Mononuclear cell (primary cell): ENCODE data around the gene GABBR2. TPM values are rescaled to one million over a fixed set of nuclear protein-coding genes. Genes with fewer than 3 reads are reported as not detected.

Experiments used
- H3K27me3 ChIP-seq: 2 replicates; pipeline ENCODE4 v1.6.0; 2011; ENCODE audit warnings: low read length, control low read depth; ENCODE audit not compliant: insufficient read depth
- H3K4me1 ChIP-seq: 2 replicates; pipeline ENCODE4 v1.5.1; 2011; ENCODE audit warnings: mild to moderate bottlenecking, low read length, control low read depth; ENCODE audit not compliant: insufficient read depth
- H3K4me3 ChIP-seq: 2 replicates; pipeline ENCODE4 v1.5.1; 2011; ENCODE audit warnings: mild to moderate bottlenecking, low read length, moderate library complexity
- H3K9me3 ChIP-seq: 2 replicates; pipeline ENCODE4 v1.5.1; 2011; ENCODE audit warnings: low read depth, mild to moderate bottlenecking, control low read depth, low read length
- total RNA-seq: library from RNA; depleted of rRNA; stranded (reverse); fragments of >200 nt; gene quantifications from one replicate; pipeline ENCODE4 v1.2.3, GENCODE V29; 2012

The GABBR2 gene
- total RNA-seq, 1 donor = under 0.01 TPM

DNA sequence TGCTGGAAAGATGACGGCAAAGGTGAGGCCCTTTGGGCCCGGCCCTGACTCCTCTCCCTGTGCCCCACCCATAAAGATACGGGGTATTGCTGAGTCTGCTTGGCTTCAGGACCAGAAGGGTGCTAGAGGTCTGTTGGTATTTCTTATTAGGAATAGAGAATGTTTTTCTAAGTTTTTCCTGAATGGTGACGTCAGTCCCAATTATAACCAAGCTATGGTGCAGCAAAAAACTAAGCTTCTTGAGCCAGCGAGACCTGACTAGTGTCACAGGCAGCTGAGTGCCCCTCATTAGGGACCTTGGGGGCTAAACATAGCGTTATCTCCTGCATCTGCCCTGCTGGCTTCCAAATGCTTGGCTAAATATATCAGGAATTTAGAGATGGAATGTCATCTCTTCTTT, 302.3 kb downstream of the GABBR2 start:
- Histone ChIP-seq H3K9me3 (no peaks in the 10 kb centered on the region), H3K27me3 (no peaks in the 10 kb centered on the region), H3K4me3 (no peak overlapping the region), H3K4me1 (no peaks in the 10 kb centered on the region)

DNA sequence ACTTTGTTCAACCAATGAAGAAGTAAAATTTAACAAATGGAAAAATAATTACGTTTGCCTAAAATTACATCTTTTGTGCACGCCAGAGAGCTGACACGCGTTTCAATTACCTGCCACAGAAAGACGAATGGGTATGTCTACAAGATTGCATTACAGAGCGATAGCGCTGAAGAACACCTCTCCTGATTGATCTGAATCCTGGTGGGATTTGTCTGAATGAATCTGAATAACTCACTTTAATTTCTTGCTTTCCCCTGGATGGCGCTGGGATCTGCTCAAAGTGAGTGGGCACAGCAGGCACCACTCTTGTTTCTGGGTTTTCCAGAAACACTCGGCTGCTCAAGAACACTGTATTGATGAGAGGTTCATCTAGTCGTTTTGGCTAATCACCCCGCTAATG, 304.5 kb downstream of the GABBR2 start:
- Histone ChIP-seq H3K9me3 (no peaks in the 10 kb centered on the region), H3K4me3 (no peak overlapping the region), H3K4me1 (no peaks in the 10 kb centered on the region), H3K27me3 (no peaks in the 10 kb centered on the region)

DNA sequence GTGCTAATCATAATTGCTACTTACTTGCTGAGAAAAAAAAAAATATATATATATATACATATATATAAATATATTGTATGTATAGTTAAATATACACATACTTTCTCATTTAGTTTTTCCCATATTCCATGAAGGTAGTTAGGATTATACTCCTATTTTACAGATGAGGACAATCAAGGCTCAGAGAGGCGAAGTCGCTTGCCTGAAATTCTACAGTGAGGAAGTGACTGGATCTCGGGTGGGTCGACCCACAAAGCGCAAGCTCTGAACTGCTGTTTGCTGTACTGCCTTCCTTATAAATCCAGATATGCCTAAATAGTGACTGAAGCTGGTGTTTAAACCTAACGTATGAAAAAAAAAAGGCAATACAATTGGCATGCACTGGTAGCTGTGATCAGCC, 305.0 kb downstream of the GABBR2 start:
- Histone ChIP-seq H3K4me1 (no peaks in the 10 kb centered on the region), H3K4me3 (no peak overlapping the region), H3K27me3 (no peaks in the 10 kb centered on the region), H3K9me3 (no peaks in the 10 kb centered on the region)

DNA sequence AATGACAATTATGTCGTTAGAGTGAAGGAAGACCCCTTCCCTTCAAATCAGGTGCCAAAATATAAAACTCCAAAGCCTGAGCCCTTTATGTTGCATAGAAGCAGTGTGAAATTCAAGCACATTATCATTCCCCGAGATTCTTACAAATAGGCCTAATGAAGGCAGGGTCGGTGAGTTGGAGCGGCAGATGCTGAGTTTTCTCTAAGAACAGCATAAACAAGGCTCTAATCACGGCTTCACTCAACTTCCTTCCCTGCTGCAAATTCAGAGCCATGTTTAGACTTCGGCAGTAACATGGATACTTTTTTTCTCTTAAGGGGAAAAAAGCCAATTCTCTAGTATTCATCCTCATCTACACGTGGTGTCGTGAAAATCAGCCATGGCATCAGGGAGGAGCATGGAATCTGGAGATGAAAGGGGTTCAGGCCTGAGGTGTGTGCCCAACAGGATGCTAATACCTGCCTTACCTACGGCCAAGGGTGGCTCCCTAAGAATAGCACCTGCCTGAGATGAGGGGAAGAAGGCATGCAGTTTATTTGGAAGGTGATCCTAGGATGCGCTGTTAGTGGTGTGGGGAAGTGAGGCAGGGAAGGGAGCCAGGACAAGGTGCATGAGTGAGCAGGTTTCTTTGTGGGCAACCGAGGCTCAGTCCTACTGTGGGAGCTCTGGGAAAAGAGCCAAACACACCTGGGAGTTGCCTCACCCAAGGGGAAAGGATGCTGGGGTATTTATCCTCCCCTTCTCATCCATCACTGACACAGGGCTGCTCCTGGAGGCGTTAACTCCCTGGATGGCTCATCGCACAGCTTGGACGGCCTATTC, 306.5 kb downstream of the GABBR2 start:
- H3K4me1 ChIP-seq = no peaks in the 10 kb centered on the region
- no peaks in the 10 kb centered on the region for H3K9me3 ChIP-seq
- no peak overlapping the region for H3K4me3 ChIP-seq
- no peaks in the 10 kb centered on the region for H3K27me3 ChIP-seq

DNA sequence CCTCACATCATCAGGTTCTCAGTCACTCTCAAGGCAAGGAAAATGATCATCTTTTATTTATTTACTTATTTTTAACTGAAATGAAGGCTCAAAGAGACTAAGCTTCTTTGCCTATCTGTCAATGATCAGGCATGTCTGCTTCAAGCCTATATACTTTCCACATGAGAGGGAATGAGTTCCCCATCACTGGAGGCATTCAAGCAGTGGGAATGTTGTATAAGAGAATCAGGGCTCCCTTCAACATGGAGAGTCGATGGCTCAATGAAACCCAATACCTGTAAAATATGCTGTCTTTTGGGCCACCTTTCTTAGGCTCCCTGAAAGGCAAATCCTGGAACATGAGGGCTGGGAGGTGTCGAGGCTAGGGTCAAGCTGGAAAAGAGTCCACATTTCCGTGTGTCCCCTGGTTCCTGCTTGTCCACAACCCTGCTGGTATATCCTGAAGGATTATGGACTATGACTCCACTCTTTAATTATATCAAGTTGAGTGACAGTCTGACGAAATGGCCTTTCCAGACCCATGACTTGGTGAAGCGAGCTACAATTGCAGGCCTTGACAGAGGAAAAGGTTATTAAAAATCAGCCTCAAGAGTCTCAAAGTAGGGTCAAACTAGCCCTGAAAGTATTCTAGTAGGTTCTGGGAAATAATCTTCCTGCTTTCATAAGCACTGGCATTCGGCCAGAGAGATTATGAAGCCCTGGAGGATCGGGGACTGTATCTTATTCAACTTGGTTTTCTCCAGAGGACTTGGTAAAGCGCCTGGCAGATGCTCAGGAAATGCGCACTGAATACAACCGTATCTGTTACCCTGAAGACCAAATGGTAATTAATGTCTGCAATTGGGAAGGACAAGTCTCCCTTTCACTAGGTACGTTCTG, 307.4 kb downstream of the GABBR2 start:
- Histone ChIP-seq H3K4me1 (no peaks in the 10 kb centered on the region), H3K4me3 (no peak overlapping the region), H3K9me3 (no peaks in the 10 kb centered on the region), H3K27me3 (no peaks in the 10 kb centered on the region)

DNA sequence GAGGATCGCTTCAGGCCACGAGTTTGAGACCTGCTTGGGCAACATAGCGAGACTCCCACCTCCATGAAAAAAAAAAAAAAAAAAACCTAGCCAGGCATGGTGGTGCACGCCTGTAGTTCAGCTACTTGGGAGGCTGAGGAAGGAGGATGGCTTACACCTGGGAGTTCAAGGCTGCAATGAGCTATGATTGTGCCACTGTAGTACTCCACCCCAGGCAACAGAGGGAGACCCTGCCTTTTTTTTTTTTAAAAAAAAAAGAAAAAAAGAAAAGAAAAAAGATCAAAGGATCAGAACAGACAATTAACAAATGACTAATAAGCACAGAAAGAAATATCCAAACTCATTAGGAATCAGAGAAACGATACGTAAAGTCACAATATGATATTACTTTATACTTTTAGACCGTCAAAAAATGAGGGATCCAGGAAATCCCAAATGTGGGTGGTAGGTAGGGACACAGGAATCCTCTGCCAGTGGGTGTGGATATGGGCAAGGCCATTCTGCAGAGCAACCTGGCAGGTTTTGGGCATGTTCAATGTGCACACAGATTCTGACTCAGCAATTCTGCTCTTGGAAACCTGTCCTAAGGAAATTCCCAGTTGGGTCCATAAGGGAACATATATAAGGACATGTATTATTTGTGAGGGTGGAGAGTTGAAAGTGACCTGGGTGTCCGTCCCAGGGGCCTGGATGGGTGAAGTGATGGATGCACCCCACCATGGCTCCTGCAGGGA, 308.6 kb downstream of the GABBR2 start:
- Histone ChIP-seq H3K9me3 (no peaks in the 10 kb centered on the region), H3K27me3 (no peaks in the 10 kb centered on the region), H3K4me1 (no peaks in the 10 kb centered on the region), H3K4me3 (no peak overlapping the region)

DNA sequence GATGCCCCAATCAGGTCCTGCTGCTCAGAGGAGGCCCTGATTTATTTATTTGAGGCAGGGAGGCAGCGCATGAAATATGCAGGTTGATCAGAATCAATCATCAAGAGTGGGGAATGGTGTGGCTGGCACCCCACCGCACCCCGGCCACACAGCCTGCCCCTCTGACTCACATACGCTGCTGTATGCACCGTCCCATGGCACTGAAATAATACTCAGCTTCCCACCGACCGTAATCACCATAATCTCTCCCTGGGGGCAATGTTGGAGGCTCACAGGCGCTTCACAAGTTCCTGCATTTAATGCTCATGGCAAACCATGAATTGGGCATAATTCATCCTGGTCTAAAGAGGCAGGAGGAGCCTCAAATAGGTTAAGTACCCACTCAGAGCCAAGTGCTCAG, 312.1 kb downstream of the GABBR2 start:
- Histone ChIP-seq H3K27me3 (no peaks in the 10 kb centered on the region), H3K9me3 (no peaks in the 10 kb centered on the region), H3K4me3 (no peak overlapping the region), H3K4me1 (peaks cover 1% of the 10 kb centered on the region)

DNA sequence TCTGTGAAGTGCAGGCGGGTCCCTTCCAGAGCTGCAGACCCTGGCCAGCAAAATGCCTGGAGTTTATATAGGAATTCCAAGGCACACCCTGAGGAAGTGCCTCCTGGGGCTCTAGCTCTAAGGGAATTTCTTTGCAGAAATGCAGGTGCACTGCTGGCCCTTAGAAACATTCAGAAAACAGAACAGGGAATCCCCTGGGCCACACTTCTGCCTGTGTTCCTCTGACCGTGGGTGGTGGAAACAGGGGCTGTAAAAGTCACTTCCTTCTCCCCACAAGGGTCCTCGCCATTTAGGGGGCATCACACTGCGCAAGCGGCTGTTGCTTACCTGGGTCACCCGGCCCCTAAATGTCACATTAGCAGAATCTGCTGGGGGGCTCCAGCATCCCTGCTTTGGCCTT, 312.5 kb downstream of the GABBR2 start:
- Histone ChIP-seq H3K4me3 (no peak overlapping the region), H3K4me1 (peaks cover 5% of the 10 kb centered on the region), H3K27me3 (no peaks in the 10 kb centered on the region), H3K9me3 (no peaks in the 10 kb centered on the region)

DNA sequence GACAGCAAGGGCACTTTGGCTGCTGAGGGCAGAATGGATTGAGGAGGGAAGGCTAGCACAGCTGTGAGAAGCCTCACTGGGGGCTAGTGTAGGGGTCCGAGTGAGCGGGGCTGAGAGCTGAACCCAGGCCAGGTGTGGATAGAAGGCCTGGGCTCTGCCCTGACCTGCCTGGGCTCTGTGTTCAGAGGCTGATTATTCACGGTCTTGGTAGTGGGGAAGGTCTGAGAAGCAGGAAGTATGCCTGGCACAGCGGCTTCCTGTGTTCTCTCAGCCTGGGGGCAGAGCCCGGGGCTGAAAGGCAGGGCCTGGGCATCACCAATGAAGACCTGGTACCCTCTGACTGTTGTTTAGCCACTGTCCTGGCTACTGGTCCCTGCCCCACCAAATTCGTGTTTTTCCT, 316.9 kb downstream of the GABBR2 start:
- no peak overlapping the region for H3K4me3 ChIP-seq
- peaks cover 5% of the 10 kb centered on the region for H3K4me1 ChIP-seq
- no peaks in the 10 kb centered on the region for H3K27me3 ChIP-seq
- H3K9me3 ChIP-seq = no peaks in the 10 kb centered on the region

DNA sequence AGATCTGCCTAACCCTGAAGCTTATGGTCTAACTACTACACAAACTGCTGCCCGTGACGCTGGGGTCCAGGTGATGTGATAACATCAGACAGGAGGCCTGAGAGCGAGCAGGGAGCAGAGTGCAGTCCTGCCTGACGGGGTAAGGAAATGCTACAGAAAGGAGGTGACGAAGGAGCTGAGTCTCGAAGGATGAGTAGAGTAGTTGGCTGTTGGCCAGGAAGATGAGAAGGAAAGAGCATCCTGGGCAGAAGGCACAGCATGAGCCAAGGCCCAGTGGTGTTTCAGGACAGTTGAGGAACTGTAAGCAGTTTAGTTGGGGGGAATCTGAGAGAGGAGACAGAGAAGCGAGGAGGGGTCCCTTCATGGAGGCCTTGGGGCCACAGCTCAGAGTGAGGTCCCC, 317.3 kb downstream of the GABBR2 start:
- H3K27me3 ChIP-seq = no peaks in the 10 kb centered on the region
- peaks cover 5% of the 10 kb centered on the region for H3K4me1 ChIP-seq
- H3K9me3 ChIP-seq = no peaks in the 10 kb centered on the region
- no peak overlapping the region for H3K4me3 ChIP-seq

DNA sequence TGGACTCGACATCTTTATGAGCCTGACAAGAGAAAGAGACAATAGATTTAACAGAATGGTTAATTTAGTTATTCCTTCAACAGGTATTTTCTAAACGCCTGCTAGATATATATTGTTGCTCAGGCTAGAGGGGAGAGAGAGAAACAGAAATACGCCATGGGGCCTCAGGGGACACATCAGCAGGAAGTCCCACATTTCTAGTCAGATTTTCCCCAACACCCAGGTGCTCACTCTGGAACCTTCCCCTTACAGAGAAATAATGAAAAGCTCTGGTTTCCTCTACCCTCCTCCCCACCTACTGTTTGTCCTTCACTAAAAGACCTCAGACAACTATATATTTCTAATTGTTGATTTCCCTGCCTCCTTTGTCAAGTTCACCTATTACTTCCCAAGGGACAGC, 323.0 kb downstream of the GABBR2 start:
- Histone ChIP-seq H3K27me3 (no peaks in the 10 kb centered on the region), H3K4me3 (no peak overlapping the region), H3K9me3 (no peaks in the 10 kb centered on the region), H3K4me1 (no peaks in the 10 kb centered on the region)

DNA sequence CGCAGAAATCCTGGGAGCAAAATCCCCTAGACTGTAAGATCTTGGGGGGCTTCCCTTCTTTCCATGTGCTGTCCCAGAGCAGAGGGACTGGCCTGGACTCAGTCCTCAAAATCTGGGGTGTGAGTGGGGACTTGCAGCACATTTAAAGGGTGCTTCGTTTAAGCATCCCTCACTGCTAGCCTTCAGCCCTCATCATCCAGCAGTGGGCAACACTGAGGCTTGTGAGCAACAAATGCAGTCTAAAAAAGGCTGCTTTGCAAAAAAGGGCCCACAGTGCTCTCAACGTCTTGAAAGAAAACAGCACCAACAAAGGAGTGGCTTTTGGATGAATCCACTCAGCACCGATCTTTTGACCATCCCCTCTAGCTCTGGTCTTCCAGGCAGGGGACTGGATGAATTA, 325.0 kb downstream of the GABBR2 start:
- Histone ChIP-seq H3K9me3 (no peaks in the 10 kb centered on the region), H3K4me1 (peaks cover 7% of the 10 kb centered on the region), H3K27me3 (no peaks in the 10 kb centered on the region), H3K4me3 (no peak overlapping the region)

DNA sequence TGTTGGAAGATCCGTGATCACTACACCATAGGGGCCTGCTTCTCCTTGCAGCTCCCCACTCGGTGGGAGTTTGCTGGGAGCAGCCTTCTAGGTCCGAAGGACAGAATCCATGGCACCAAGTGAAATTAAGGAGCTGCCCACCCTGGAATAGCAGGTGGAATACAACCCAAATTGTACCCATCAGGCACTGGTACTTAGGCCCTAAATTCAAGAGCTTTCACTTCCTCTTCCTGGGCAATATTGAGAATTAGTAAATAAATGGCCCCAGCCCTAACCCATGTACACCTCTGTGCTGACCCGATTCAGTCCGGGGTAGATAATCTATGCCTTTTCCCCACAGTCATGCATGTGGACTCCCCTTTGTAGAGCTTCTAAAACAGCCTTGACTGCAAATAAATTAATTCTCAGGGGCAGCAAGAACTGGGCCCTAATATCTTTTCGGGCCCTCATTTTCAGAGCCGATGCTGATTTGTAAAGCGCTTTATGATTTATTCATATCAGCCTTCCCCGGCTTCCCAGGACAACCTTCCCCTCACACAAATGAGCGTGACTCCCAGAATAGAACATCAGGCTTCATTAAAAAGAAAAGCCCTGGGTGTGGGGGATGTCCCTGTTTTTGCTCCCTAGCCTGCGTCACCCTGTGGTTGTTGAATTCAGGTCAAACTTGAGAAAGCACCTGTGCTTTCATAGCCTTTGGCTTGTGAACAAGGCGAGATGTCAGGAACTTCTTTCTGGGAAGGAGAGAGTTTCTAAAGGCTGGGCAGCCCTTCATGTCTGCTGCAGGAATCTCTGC, 327.2 kb downstream of the GABBR2 start:
- Histone ChIP-seq H3K4me1 (peaks cover 7% of the 10 kb centered on the region), H3K4me3 (no peak overlapping the region), H3K27me3 (no peaks in the 10 kb centered on the region), H3K9me3 (no peaks in the 10 kb centered on the region)

DNA sequence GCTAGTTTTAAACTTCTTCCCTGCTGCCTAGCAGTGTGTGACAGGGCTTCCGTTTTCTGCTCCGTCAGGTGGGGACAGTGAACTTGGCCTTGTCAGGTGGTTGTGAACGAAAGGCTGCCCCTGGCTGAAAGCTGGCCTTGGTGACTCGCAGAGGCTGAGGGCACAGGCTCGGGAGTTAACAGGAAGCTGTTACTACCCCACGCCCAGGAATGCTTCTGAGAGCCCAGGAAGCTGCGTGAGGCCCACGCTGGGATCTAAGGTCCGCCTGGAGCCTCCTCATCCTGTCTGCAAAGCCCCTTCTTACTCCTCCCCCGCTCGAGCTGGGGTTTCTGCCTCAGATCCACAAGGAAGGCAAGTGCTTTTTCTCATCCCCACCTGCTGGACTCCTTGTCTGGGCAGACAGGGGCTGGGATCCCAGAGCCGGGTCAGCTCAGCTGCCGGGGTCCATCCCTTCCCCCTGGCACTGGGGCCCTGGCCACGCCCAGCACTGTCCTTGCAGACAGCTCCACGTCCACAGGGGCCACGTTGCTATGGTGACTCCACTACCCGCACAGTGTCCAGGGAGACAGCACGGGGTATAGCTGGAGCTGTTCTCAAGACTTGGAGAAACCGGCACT, 328.6 kb downstream of the GABBR2 start:
- peaks cover 12% of the 10 kb centered on the region for H3K4me1 ChIP-seq
- H3K4me3 ChIP-seq = no peak overlapping the region
- no peaks in the 10 kb centered on the region for H3K9me3 ChIP-seq
- no peaks in the 10 kb centered on the region for H3K27me3 ChIP-seq
